Activated CD8-positive, alpha-beta memory T cell treated with anti-CD3 and anti-CD28 coated beads, Interleukin-2, amount 50 U/mL, for 1 hour (primary cell): ENCODE data around the gene AP5S1.

ENCODE experiments used
- DNase-seq: peaks from one replicate; pipeline ENCODE4 v3.0.0-alpha.2; 2020; ENCODE audit errors: extremely low read depth

Gene AP5S1

DNA sequence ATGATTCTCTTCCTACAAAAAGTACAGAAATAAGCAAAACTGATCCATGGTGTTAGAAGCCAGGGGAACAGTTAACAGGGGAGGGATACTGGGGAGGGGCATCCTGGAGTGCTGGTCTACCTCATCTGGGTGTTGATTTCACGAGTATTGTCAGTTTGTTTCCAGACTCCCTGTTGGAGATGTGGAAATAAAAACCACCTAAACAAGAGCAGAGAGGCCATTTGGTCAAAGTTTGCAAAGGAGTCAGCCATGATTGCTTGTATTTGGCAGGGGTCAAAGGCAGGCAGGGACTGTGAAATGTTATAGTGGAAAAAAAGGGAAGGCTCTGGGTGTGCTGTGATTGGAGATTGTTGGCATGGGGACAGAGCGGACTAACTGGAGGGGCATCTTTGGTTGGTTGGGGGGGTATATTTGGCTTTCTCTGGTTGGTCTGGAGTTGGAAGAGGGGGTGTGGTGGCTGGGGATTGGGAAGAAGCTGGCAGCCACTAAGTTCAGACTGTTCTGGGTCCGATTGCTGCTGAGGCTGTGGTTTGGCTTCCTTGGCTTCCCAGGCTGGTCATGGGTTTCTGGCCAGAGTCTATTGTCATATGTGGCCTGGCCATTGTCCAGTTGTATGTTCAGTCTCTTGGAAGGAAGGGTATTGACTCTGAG, 54.0 kb downstream of the AP5S1 start:
- DNase-seq = no peak

DNA sequence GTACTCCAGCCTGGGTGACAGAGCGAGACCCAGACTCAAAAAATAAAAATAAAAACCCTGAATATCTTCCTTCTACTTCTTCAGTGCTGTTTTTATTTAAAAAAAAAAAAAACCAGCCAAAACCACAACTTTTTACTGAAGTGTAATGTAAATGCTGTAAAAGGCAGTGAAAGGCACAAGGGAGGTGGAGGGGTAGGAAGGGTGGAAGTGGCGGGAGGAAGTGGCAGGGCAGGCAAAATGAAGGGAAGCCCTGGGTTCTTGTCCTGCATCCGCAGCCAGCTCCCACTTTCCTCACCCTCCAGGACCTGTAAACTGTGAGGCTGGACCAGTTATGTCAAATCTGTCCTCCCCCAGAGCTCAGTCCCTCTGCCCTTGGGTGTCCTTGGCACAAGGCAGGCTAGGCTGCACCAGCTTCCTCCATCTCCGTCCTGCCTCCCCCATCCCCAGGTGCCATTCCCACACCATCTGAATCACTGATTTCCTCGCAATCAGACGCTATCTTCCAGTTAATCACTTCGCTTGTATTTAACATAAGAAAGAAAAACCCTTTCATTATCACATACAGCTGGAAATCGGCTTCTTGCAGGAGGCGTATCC, 55.1 kb downstream of the AP5S1 start:
- DNase-seq = no peak

DNA sequence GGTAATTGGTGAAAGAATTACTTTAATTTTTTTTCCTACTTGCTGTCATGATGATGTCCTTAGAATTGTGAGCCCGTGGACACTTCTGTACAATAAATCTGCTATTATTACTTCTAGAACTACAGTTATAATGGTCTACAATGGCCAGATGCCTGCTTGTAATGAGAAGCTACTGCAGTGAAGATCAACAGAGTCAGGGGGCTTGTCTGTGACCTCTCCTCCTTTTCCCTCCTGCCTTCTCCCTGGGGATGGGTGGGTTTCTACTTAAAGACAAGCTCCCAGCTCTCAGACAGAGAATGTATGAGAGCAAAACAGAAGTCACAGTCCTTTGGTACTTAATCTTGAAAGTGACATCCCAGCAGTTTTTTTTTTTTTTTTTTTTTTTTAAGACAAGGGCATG, 55.7 kb downstream of the AP5S1 start:
- DNase-seq = no peak

DNA sequence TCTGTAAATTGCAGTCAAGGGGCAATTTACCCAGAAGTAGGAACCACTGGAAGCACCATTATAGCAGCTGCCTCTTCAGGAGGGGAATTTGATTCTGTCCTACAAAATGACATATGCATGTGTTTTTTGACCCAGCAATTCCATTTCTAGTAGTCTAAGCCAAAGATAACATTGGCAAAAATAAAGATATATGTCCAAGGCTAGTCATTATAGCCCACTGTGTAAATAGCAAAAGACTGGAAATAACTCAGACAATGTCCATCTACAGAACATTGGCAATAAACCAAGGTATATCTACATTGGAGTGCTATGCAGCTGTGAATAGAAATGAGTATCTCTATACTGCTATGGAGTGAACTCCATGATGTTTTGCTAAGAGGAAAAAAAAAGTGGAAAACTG, 56.3 kb downstream of the AP5S1 start:
- DNase-seq = no peak
